Keratinocyte (primary cell): ENCODE results near the gene TNIP1.

Source experiments
- EZH2 ChIP-seq: IDR thresholded peaks from one replicate; pipeline ENCODE4 v1.6.1; 2012; ENCODE audit warnings: inconsistent platforms, mild to moderate bottlenecking, low read length, moderate library complexity
- TF ChIP-seq, protein P1 (sequence below), 3 experiments: IDR thresholded peaks in 1 of 3; conservative IDR thresholded peaks in 1 of 3; optimal IDR thresholded peaks in 1 of 3; 2 replicates in 2 of 3; 3 replicates in 1 of 3; pipeline versions ENCODE3 to v1.5.1; 2011; ENCODE audit warnings: low read length in 3 of 3, mild to moderate bottlenecking in 3 of 3, moderate library complexity in 2 of 3, control low read depth in 1 of 3, inconsistent platforms in 1 of 3; ENCODE audit not compliant: insufficient read depth in 2 of 3; ENCODE audit errors: extremely low read depth in 1 of 3

DNA sequence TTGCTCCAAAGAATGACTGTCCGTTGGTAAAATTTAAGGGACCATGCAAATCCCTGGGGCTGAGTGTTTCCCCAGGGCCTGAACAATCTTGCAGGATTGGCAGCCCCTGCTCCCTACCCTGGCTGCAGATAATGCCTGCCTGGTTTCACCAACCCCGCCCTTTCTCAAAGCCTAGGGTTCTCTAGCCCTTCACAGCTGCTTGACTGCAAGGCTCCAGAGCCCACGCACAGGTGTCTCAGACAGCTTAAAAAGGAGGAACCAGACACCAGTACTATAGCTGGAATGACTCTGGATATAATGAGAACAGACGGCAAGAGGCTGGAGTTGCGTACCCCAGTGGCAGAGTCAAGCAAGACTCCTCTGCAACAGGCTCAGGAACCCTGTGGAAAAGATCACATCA lies 25.2 kb upstream of the TNIP1 start:
- TF ChIP-seq, protein P1, sequence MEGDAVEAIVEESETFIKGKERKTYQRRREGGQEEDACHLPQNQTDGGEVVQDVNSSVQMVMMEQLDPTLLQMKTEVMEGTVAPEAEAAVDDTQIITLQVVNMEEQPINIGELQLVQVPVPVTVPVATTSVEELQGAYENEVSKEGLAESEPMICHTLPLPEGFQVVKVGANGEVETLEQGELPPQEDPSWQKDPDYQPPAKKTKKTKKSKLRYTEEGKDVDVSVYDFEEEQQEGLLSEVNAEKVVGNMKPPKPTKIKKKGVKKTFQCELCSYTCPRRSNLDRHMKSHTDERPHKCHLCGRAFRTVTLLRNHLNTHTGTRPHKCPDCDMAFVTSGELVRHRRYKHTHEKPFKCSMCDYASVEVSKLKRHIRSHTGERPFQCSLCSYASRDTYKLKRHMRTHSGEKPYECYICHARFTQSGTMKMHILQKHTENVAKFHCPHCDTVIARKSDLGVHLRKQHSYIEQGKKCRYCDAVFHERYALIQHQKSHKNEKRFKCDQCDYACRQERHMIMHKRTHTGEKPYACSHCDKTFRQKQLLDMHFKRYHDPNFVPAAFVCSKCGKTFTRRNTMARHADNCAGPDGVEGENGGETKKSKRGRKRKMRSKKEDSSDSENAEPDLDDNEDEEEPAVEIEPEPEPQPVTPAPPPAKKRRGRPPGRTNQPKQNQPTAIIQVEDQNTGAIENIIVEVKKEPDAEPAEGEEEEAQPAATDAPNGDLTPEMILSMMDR (optimal IDR thresholded peaks at IDR 0.05 in 1 of 3, IDR thresholded peaks at IDR 0.05 in 1 of 3, conservative IDR thresholded peaks at IDR 0.05 in 1 of 3; ENCODE audit: extremely low read depth in 1 of 3, insufficient read depth in 2 of 3, low read length in 3 of 3), result no peak
- TF ChIP-seq EZH2, result no peak
